ENCODE data around the gene NINL.

GRCh38 chr20:25494506-25495188 is 90.7 kb downstream of the NINL start:
- TF ChIP-seq YY1 (IDR thresholded peaks at IDR 0.05; ENCODE audit: insufficient read depth, insufficient read length) (no peak), ZNF274 (IDR thresholded peaks at IDR 0.05; ENCODE audit: low read depth, low read length) (no peak)
